Activated naive CD4-positive, alpha-beta T cell treated with anti-CD3 and anti-CD28 coated beads for 36 hours (primary cell): ENCODE measurements around the gene TP53TG5. TPM values are rescaled to one million over a fixed set of nuclear protein-coding genes. Genes with fewer than 3 reads are reported as not detected.

Source experiments
- CTCF ChIA-PET: fragments of 350-600 bp; sonication (Branson Sonifier 250); formaldehyde crosslinking; loops from one replicate; lab custom pipeline; 2021; ENCODE audit warnings: antibody characterized with exemption; lab: Charles Lee
- DNase-seq: peaks from one replicate; pipeline ENCODE4 v3.0.0-alpha.2; 2020
- H3K27ac Mint-ChIP-seq: one replicate; pipeline ENCODE4 v1.8.0; 2021; ENCODE audit warnings: mild to moderate bottlenecking, mixed read lengths
- H3K27me3 Mint-ChIP-seq: one replicate; pipeline ENCODE4 v1.8.0; 2021; ENCODE audit warnings: low read depth, mixed read lengths
- H3K36me3 Mint-ChIP-seq: one replicate; pipeline ENCODE4 v1.8.0; 2021; ENCODE audit warnings: low read depth, mixed read lengths
- H3K4me1 Mint-ChIP-seq: one replicate; pipeline ENCODE4 v1.8.0; 2021; ENCODE audit warnings: low read depth, mixed read lengths
- H3K4me3 Mint-ChIP-seq: one replicate; pipeline ENCODE4 v1.8.0; 2021; ENCODE audit warnings: mild to moderate bottlenecking, moderate library complexity, mixed read lengths
- H3K9me3 Mint-ChIP-seq: one replicate; pipeline ENCODE4 v1.8.0; 2021; ENCODE audit warnings: mixed read lengths
- intact Hi-C: fragments of 100-400 bp; cut with micrococcal nuclease; formaldehyde crosslinking; loops from one replicate; pipeline ENCODE4 v1.15.1; 2023
- total RNA-seq, 2 experiments: library from RNA; stranded (reverse); gene quantifications; one replicate each; pipeline ENCODE4 v1.2.3, GENCODE V29; 2021

The TP53TG5 gene
- 1 to 10 TPM in 1 of 2 experiments, under 1 TPM in 1; 0.59 to 1.0 TPM for total RNA-seq

DNA sequence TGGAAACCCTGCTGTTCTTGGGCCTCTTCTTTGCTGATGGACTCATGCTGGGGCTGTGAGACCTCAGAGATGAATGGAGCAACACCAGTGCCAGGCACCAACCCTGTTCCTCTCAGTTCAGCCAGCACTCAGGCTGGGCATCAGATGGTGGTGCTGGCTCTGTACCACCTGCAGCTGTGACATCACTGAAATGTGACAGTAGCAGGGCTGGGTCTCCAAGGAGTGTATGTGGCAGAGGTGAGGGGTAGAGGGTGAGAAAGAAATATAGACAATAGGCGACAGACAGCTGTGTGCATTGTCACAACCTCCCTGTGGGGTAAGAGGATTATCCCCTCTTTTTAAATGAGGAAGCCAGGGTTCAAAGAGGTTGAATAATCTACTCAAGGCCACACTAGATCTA lies at the start of gene TP53TG5:
TSS of gene TP53TG5 (minus strand) at position 135 of the 400 bp plus-strand sequence. CDS start at position 46, 89 bp downstream.
- no peak for DNase-seq
- CTCF ChIA-PET: interaction anchor here (1.2 to 9.1 kb wide), 2 partner anchors 28 to 59 kb away, joined by 3 to 209 read pairs; no protein-coding TSS in a partner anchor
- Mint-ChIP-seq H3K27me3 (no peaks in the 10 kb centered on the region), H3K4me1 (peaks cover 13% of the 10 kb centered on the region), H3K27ac (no peak within 1 kb of the TSS), H3K36me3 (peaks cover 2% of the 10 kb centered on the region), H3K4me3 (no peak within 1 kb of the TSS), H3K9me3 (no peaks in the 10 kb centered on the region)
- intact Hi-C loops: no loop called here

DNA sequence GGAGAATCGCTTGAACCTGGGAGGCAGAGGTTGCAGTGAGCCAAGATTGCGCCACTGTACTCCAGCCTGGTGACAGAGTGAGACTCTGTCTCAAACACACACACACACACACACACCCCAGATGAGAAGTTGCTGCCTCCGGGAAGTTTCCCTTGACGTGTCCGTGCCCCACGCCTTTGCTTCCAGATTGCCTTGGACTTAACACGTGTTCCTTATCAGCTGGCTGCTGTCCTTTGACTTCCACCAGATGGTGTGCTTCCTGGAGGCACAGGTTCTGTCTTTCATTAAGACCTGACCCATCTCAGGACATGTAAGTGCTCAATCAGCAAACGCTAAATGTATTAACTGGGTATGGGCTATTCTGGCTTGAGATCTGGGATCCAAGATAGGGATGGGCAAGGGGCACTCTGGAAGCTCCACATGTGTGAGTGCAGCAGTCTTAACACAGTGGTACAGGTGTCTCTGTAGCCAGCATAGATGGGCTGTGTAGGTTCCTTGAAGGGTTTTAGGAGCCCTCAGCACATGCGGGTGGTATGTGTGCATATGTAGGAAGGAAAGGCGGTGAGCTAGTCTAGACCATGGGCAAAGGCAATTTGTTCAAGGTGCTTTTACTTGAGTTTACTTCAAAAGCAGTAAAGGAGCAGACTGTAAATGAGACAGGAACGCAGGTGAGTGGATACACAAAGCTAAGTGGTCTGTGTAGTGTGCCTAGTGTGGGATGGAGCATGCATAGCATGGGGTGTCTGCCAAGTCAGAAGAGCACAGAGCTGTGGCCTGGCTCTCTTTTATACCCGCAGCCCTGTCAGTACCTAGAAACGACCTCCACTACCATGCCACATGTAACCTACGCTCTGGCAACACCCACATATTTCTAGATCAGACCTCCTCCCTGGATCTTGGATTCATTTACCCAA lies 49.4 kb upstream of the TP53TG5 start:
- Mint-ChIP-seq H3K36me3 (peaks cover 26% of the 10 kb centered on the region), H3K9me3 (no peaks in the 10 kb centered on the region), H3K4me1 (peaks cover 5% of the 10 kb centered on the region), H3K4me3 (no peak overlapping the region), H3K27ac (no peak overlapping the region), H3K27me3 (no peaks in the 10 kb centered on the region)
- intact Hi-C loops: no loop called here
- DNase-seq: no peak
- CTCF ChIA-PET: interaction anchor here (1.3 to 1.9 kb wide), 2 partner anchors 10 to 54 kb away, joined by 5 to 9 read pairs; no protein-coding TSS in a partner anchor

DNA sequence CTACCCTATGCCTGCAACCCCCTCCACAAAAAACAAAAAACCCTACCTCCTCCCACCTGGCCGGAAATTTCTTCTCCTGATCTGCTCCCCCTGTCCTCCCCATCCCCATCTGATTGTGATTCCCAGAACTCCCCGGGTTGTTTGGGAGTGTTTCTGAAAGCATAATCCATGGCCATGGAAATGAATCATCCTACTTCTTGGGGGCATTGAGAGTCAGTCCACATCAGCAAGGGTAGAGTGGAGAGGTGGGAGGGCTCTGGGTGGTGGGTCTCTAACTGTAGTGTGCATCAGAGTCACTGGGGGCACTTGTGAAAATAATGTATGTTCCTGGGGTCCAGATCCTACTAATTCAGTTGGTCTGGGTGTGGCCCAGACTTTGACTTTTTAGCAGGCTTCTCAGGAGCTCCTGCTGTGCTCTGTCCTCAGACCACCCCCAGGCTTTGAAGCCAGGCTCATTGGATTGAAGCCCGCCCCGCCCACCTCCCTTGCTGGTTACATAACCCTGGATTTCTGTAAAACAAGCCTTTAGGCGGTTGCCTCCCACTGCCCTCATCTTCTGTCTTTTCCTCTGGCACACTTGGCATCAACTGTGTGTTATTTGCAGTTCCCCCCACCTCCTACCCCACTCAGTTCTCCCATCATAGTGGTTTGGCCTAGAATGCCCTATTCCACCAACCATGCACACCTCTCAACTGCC lies 48.3 kb upstream of the TP53TG5 start:
- intact Hi-C loops: no loop called here
- peaks cover 26% of the 10 kb centered on the region for H3K36me3 Mint-ChIP-seq
- H3K4me1 Mint-ChIP-seq: no peaks in the 10 kb centered on the region
- H3K27me3 Mint-ChIP-seq: no peaks in the 10 kb centered on the region
- DNase-seq: no peak
- no peaks in the 10 kb centered on the region for H3K9me3 Mint-ChIP-seq
- no peak overlapping the region for H3K27ac Mint-ChIP-seq
- H3K4me3 Mint-ChIP-seq: no peak overlapping the region
- CTCF ChIA-PET: interaction anchor here (1.3 to 2.0 kb wide), 2 partner anchors 11 to 53 kb away, joined by 3 to 5 read pairs; no protein-coding TSS in a partner anchor

DNA sequence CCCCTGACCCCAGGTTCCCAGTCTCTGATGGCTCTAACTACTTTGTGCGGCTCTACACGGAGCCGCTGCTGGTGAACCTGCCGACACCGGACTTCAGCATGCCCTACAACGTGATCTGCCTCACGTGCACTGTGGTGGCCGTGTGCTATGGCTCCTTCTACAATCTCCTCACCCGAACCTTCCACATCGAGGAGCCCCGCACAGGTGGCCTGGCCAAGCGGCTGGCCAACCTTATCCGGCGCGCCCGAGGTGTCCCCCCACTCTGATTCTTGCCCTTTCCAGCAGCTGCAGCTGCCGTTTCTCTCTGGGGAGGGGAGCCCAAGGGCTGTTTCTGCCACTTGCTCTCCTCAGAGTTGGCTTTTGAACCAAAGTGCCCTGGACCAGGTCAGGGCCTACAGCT lies 47.4 kb upstream of the TP53TG5 start:
- intact Hi-C loops: no loop called here
- Mint-ChIP-seq H3K27me3 (no peaks in the 10 kb centered on the region), H3K36me3 (peaks cover 28% of the 10 kb centered on the region), H3K9me3 (no peaks in the 10 kb centered on the region), H3K4me1 (no peaks in the 10 kb centered on the region), H3K4me3 (no peak overlapping the region), H3K27ac (no peak overlapping the region)
- CTCF ChIA-PET: interaction anchor here (1.0 to 2.0 kb wide), 3 partner anchors 11 to 63 kb away, joined by 3 to 5 read pairs (median 3); partner anchors contain the start of gene SYS1
- DNase-seq: no peak

DNA sequence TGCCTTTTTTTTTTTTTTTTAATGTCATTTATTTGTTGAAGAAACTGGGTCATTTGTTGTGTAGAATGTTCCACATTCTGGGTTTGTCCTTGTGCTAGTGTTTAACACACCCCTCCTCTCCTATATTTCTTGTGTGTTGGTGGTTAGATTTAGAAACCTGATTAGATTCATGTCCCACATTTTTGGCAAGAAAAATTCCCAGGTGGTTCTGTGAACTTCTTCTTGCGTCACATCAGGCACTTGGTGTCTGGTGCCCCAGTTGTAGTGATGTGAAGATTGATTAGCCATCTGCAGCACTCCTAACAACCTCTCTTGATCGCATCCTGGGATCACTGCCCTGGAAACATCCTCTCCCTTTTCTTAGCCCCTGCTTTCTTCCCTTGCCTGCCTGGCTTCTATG lies 45.6 kb upstream of the TP53TG5 start:
- H3K9me3 Mint-ChIP-seq: no peaks in the 10 kb centered on the region
- H3K36me3 Mint-ChIP-seq: peaks cover 35% of the 10 kb centered on the region
- CTCF ChIA-PET: no interaction called here
- H3K27me3 Mint-ChIP-seq: no peaks in the 10 kb centered on the region
- no peak overlapping the region for H3K27ac Mint-ChIP-seq
- no peak for DNase-seq
- peaks cover 8% of the 10 kb centered on the region for H3K4me1 Mint-ChIP-seq
- intact Hi-C loops: no loop called here
- no peak overlapping the region for H3K4me3 Mint-ChIP-seq

DNA sequence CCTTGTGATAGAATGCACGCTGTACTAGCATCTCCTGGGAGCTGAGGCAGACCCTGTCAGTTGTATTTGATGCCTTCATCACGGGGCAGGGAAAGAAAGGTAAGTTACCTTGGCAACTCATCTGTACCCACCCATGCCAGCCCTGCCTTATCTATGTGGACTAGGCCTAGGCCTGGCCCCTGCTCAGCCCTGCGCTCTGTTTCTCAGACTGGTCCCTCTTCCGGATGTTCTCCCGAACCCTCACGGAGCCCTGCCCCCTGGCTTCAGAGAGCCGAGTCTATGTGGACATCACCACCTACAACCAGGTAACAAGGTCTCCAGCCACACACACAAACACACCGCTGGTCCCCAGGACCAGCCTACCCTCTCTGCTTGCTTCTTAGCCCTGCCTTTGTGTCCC lies 42.0 kb upstream of the TP53TG5 start:
- H3K27ac Mint-ChIP-seq: no peak overlapping the region
- CTCF ChIA-PET: interaction anchor here (1.1 kb wide), 1 partner anchor 17 kb away, joined by 8 read pairs; no protein-coding TSS in a partner anchor

DNA sequence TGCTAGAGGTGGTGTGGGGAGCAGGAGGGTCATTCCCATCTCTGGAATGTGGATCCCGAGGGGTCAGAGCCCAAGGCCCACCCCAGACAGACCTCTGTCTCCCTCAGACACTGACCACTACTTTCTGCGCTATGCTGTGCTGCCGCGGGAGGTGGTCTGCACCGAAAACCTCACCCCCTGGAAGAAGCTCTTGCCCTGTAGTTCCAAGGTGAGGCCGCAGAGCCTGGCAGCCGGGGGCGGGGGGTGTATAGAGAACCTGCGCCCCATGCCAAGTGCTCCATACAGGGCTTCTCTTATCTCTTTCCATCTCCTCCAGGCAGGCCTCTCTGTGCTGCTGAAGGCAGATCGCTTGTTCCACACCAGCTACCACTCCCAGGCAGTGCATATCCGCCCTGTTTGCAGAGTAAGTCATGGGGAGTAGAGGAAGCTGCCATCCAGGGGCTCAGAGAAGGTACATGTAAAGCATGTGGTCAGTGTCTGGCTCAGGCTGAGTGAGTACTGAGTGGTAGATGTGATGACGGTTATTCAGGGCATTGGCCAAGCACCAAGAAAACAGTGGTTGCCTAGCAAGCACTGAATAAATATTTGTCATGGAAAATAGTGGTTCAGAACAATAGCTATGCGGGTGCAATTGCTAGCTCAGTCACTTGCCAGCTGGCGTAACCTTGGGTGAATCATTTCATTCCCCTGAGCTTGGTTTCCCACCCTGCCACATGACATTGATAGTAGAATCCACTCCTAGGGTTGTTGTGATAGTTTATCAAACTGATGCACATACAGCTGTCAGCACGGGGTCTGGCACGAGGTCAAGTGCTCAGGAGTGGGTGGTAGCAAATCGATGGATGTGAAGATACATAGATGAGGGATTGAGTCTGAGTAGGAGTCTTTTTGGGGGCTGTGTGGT lies 41.3 kb upstream of the TP53TG5 start:
- Mint-ChIP-seq H3K27me3 (no peaks in the 10 kb centered on the region), H3K4me1 (peaks cover 35% of the 10 kb centered on the region), H3K27ac (no peak overlapping the region), H3K9me3 (no peaks in the 10 kb centered on the region), H3K4me3 (no peak overlapping the region), H3K36me3 (peaks cover 30% of the 10 kb centered on the region)
- CTCF ChIA-PET: interaction anchor here (0.8 to 1.9 kb wide), 6 partner anchors 18 to 126 kb away, joined by 3 to 8 read pairs (median 4); partner anchors contain the start of gene SYS1
- intact Hi-C loops: no loop called here
- DNase-seq: no peak

More for the DNA sequence above, 42.0 kb upstream of the TP53TG5 start:
- Mint-ChIP-seq H3K4me3 (no peak overlapping the region), H3K36me3 (peaks cover 33% of the 10 kb centered on the region), H3K4me1 (peaks cover 30% of the 10 kb centered on the region), H3K27me3 (no peaks in the 10 kb centered on the region), H3K9me3 (no peaks in the 10 kb centered on the region)
- DNase-seq: no peak
- intact Hi-C loops: no loop called here

DNA sequence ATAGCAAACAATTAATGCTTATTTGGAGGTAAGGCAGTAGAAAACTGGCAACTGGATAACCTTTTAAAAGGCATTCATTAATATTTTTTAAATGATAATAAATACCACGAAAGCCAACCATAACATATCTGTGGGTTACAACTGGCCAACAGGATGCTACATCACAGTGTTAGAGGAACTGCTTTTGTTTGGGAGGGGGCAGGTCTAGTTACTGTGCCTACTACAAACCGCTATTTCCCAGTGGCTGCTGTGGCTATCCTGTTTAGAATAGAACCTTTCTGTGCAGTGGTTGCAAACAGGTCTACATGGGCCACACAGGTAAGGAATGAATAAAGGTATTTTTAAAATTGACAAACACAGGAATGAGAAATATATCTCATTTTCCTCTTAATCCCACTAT lies 38.8 kb upstream of the TP53TG5 start:
- Mint-ChIP-seq H3K27ac (peak overlapping the region; percentile 97), H3K27me3 (no peaks in the 10 kb centered on the region), H3K4me3 (peak overlapping the region; percentile 93), H3K9me3 (no peaks in the 10 kb centered on the region), H3K4me1 (peaks cover 42% of the 10 kb centered on the region), H3K36me3 (peaks cover 22% of the 10 kb centered on the region)
- DNase-seq: no peak
- CTCF ChIA-PET: interaction anchor here (0.9 to 2.5 kb wide), 5 partner anchors 20 to 46 kb away, joined by 3 to 9 read pairs (median 8); no protein-coding TSS in a partner anchor
- intact Hi-C loops: loop anchor here (1.0 kb wide), 3 partner anchors 20 to 54 kb away; partner anchors contain the start of gene SYS1

DNA sequence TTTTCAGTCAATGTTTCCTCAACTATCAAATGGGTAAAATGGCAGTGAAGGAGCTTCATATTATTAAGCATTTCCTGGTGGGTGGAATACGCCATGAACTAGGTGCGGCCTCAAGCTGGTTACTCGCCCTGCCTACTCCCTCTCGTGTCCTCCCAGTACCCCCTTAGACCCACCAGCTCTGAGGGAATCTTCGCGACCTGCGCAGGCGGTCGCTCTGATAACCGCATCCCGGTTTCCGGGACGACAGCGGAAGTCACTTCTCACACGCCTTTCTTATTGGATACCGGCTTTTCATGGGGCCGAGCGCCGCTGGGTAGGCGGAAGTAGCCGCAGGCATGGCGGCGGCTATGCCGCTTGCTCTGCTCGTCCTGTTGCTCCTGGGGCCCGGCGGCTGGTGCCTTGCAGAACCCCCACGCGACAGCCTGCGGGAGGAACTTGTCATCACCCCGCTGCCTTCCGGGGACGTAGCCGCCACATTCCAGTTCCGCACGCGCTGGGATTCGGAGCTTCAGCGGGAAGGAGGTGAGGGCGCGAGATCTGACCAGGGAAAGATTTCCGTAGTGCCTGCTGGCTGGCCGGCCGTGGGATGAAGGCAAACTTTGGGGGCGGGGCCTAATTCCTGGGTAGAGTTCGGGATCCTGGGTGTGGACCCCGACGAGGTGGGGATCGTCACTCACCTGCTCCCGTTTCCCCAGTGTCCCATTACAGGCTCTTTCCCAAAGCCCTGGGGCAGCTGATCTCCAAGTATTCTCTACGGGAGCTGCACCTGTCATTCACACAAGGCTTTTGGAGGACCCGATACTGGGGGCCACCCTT lies 37.9 kb upstream of the TP53TG5 start, which contains the start of gene PIGT:
TSS of gene PIGT (plus strand) at position 320 of the 816 bp plus-strand sequence. CDS start at position 336, 16 bp downstream.
- intact Hi-C loops: loop anchor here (1.0 kb wide), 4 partner anchors 9 to 53 kb away; partner anchors contain the start of gene SYS1
- H3K4me1 Mint-ChIP-seq: peaks cover 42% of the 10 kb centered on the region
- peak within 1 kb of the TSS; percentile 93 for H3K4me3 Mint-ChIP-seq
- DNase-seq: peak; percentile 92
- CTCF ChIA-PET: interaction anchor here (0.7 to 2.5 kb wide), 4 partner anchors 21 to 104 kb away, joined by 3 to 9 read pairs (median 7); no protein-coding TSS in a partner anchor
- no peaks in the 10 kb centered on the region for H3K27me3 Mint-ChIP-seq
- H3K27ac Mint-ChIP-seq: peak within 1 kb of the TSS; percentile 97
- peaks cover 22% of the 10 kb centered on the region for H3K36me3 Mint-ChIP-seq
- H3K9me3 Mint-ChIP-seq: no peaks in the 10 kb centered on the region

DNA sequence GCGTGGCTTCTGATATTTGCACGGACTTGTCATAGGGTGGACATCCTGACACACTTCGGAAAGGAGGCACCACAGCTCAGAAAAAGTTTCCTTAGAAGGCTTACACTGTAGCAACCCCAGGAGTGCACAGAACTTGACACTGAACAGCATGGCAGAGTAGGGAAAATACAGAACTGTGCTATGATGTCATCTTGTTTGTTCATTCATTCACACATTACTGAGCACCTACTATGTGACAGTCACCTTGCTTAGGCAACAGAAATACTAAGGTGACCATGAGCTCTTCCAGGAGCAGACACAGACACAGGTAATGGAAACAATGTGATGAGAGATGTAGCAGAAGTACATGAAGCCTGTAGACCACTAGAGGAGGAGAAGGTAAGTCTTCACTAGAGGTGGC lies 35.4 kb upstream of the TP53TG5 start:
- no peak for DNase-seq
- H3K27me3 Mint-ChIP-seq: no peaks in the 10 kb centered on the region
- H3K9me3 Mint-ChIP-seq: no peaks in the 10 kb centered on the region
- CTCF ChIA-PET: interaction anchor here (0.8 to 2.5 kb wide), 6 partner anchors 23 to 93 kb away, joined by 3 to 12 read pairs (median 4); partner anchors contain the start of gene SYS1
- peaks cover 41% of the 10 kb centered on the region for H3K4me1 Mint-ChIP-seq
- H3K27ac Mint-ChIP-seq: no peak overlapping the region
- peaks cover 19% of the 10 kb centered on the region for H3K36me3 Mint-ChIP-seq
- intact Hi-C loops: no loop called here
- H3K4me3 Mint-ChIP-seq: no peak overlapping the region
